GM18861 (cell line): ENCODE data around the gene SLC25A41.
"Not testable (repeated sequence)": the region's sequence is repeated elsewhere in the genome, so short reads cannot be mapped to it uniquely, and the experiment has no call there.

Experiments
- ATAC-seq: cut with Tn5 transposase; IDR thresholded peaks from one replicate; pipeline ENCODE4 v1.9.1; 2021; ENCODE audit not compliant: unreplicated experiment

The SLC25A41 gene

GRCh38 chr19:6412447-6413091 lies 21.0 kb downstream of the SLC25A41 start:
- no peak for ATAC-seq

GRCh38 chr19:6412061-6412446 lies 21.5 kb downstream of the SLC25A41 start:
- no peak for ATAC-seq

DNA sequence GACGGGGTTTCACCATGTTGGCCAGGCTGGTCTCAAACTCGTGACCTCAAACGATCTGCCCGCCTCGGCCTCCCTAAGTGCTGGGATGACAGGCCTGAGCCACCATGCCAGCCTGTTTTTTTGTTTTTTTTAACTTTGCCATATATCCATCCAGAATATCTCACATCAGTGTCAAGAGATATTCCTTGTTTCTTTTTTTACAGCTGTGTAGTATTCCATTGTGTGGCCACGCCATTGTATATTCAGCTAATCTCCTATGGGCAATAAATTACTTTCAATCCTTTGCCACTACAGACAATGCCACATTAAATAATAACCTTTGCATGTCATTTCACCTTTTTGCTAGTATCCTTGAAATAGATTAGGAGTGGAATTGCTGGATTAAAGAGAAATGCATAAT lies 24.2 kb downstream of the SLC25A41 start:
- no peak for ATAC-seq

GRCh38 chr19:6406401-6406800 lies 27.2 kb downstream of the SLC25A41 start:
- ATAC-seq = no peak

DNA sequence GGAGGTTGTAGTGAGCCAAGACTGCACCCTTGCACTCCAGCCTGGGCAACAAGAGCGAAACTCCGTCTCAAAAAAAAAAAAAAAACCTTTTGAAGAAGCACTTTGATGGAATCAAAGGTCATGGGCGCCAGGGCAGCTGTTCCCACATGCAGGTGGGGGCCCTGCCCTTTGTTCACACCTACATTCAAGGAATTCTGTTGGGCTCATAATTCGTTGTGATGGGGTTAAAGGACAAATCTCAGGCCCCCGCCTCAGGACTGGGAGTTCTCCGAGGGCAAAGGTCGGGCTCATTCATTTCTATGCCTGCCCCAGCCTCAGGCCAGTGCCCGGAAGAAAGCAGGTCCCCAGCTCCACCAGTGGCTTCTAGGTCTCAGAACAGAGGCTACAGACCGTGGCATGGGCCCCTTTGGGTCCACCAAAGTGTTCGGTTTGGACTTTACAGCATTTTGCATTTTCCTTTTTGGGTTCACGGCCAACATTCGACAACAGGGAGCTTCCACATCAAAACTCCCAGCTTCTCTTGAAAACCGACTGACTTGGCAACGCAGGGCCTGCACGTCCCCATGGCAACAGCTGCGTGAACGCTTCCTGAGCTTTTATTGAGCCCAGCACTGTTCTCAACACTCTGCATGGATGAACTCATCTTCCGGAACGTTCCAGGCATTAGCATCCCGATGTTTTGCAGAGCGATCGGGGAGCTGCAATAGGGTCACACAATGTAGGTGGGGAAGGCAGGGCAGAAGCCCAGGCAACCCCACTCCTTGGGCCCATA lies 30.5 kb downstream of the SLC25A41 start:
- ATAC-seq = no peak

GRCh38 chr19:6402058-6402457 lies 31.5 kb downstream of the SLC25A41 start:
- ATAC-seq = no peak

- ATAC-seq = not testable (repeated sequence)
Measured at GRCh38 chr19:6400062-6400944, 33.3 kb downstream of the SLC25A41 start.

- no peak for ATAC-seq
Measured at GRCh38 chr19:6396305-6396704, 37.3 kb downstream of the SLC25A41 start.

- no peak for ATAC-seq
Measured at GRCh38 chr19:6394831-6395230, 38.7 kb downstream of the SLC25A41 start.

GRCh38 chr19:6393983-6394412 lies 39.6 kb downstream of the SLC25A41 start:
- peak; percentile 8 for ATAC-seq

DNA sequence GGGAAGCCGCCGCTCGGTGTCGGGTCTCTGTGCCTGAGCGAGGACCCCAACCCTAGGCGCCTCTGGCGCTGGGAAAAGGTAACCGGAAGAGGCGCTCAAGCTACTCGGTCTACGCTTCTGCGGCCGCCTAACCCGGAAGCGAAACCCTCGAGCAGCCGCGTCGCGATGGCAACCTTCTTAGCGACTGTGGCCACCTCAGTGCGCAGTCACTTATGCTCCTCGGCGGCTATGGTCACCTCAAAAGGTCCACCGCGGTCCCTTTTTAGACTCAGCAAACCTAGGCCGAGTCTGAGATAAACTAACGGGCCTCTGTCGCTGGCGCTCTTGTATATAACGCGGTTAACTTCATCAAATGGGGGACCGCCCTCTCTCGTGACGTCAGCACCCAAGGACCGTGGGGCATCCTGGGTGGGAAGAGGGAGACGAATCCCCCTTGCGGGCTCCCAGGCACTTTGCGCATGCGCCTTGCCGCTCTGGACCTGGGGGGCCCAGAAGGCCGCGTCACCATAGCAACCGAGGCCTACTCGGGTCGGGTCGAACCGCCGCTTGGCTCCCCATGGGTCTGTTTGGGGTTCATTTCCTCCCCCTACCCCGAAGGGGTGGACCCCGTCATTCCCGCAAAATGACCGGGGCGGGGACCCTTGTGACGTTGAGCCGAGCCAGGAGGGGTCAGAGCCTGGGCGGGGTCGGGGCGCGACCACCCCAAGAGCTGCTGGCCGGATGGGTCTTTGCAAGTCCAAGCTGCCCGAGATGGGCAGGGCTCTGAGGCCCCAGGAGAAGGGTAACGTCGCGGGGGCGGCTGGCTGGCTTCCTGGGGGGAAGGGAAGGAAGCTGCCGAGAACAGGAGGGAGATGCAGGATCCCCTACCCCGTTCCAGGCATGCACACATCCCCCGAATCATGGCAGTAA lies 40.2 kb downstream of the SLC25A41 start, which contains the start of gene GTF2F1:
TSS of gene GTF2F1 (minus strand) at position 91 of the 909 bp plus-strand sequence. CDS start 169 bp downstream, outside the sequence.
- ATAC-seq = peak; percentile 59

GRCh38 chr19:6392221-6393073 lies 41.1 kb downstream of the SLC25A41 start:
- ATAC-seq = no peak

- ATAC-seq = no peak
Measured at GRCh38 chr19:6387372-6387771, 46.2 kb downstream of the SLC25A41 start.

- no peak for ATAC-seq
Measured at GRCh38 chr19:6384381-6384780, 49.2 kb downstream of the SLC25A41 start.

- ATAC-seq = no peak
Measured at GRCh38 chr19:6383188-6383587, 50.4 kb downstream of the SLC25A41 start.

DNA sequence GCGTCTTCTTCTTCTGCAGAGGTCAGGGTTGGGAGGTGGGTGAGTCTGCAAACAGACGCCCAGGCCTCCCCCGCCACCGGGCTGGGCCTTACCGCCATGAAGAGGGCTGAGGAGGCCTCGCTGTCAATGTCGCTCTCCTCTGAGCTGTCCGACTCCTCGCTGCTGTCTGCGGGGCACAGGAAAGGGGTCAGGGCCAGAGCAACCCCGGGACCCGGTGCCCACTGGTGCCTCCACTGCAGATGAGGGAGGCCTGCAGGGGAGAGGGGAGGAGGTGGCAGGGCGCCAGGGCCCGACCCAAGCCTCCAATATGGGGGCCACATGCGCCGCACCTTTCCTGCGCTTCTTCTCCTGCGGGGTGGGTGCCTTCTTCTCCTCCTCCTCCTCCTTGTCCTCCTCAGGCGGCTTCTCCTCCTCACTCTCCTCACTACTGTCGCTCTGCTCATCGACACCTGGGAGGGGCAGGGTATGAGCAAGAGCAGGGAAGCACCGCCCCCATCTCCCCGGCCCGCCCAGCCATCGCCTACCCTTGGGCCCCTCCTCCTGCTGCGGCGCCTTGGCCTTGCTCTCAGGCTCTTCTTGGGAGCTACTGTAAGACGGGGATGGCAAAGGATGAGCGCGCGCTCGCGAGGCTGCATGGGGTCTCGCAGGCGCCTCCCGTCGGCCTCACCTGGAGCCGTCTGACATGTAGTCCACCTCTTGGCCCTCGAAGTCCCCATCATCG lies 52.4 kb downstream of the SLC25A41 start:
- no peak for ATAC-seq

- ATAC-seq = no peak
Measured at GRCh38 chr19:6379744-6380143, 53.8 kb downstream of the SLC25A41 start.

DNA sequence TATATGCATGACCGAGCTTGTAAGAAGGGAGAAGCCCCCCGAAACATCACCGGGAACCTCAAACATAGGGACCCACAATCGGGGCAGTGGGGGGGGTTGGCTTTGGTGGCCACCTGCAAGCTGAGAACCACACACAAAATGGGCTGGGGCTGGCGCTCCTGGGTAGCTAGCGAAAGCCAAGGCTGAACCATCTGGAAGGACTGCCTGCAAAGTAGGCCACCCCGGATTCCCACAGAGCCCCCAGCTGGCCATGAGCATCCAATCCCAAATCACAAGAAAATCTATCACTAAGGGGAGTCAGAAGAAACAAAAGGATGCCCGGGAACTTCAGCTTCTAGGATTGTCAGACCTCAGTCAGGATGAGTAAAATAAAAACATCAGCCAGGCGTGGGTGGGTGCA lies 55.1 kb downstream of the SLC25A41 start:
- no peak for ATAC-seq

DNA sequence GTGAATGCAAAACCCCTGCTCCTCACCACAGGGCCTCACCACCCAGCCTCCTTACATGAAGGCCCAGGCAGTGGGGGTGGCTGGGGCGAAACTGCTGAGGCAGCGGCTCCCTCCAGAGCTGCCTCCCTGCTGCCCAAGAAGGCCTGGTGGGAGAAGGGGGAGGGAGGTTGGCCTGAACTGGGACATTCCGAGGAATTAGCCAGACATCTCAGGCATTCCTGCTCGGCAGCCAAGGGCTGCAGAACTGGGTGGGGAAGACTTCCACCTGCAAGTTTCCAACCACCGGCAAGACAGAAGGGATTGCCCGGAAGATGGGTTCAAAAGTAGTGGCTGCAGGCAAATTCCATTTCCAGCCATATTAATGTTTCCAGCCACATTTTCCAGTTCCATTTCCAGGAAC lies 55.5 kb downstream of the SLC25A41 start:
- ATAC-seq = no peak
